ENCODE measurements around the gene BAG5.
A peak's percentile ranks its signal among the peaks of the same experiment; 100 is the strongest.
"Not testable (repeated sequence)": the region's sequence is repeated elsewhere in the genome, so short reads cannot be mapped to it uniquely, and the experiment has no call there.

BAG5 gene

GRCh38 chr14:103522649-103523574, 39.5 kb downstream of the BAG5 start, which contains the start of gene CKB:
TSS of gene CKB (minus strand) at chr14:103522830. CDS start at chr14:103522493, 337 bp downstream.
- DNase-seq (ENCODE audit: low read depth): no peak

GRCh38 chr14:103521951-103522563, 40.4 kb downstream of the BAG5 start:
- DNase-seq (ENCODE audit: low read depth): no peak

GRCh38 chr14:103521438-103521950, 41.0 kb downstream of the BAG5 start:
- DNase-seq (ENCODE audit: low read depth): no peak

GRCh38 chr14:103520657-103521437, 41.6 kb downstream of the BAG5 start:
- peak; percentile 68 for DNase-seq (ENCODE audit: low read depth)

- no peak for DNase-seq (ENCODE audit: low read depth)
Observed at GRCh38 chr14:103520269-103520656, 42.2 kb downstream of the BAG5 start.

GRCh38 chr14:103519837-103520212, 42.6 kb downstream of the BAG5 start:
- DNase-seq (ENCODE audit: low read depth): no peak

GRCh38 chr14:103519043-103519836, 43.2 kb downstream of the BAG5 start:
- no peak for DNase-seq (ENCODE audit: low read depth)

GRCh38 chr14:103518422-103519042, 43.9 kb downstream of the BAG5 start:
- peak; percentile 35 for DNase-seq (ENCODE audit: low read depth)

- DNase-seq (ENCODE audit: low read depth): no peak
Observed at GRCh38 chr14:103517721-103518421, 44.6 kb downstream of the BAG5 start.

- no peak for DNase-seq (ENCODE audit: low read depth)
Observed at GRCh38 chr14:103517174-103517566, 45.3 kb downstream of the BAG5 start.

- DNase-seq (ENCODE audit: low read depth): no peak
Observed at GRCh38 chr14:103516426-103517173, 45.9 kb downstream of the BAG5 start.

- no peak for DNase-seq (ENCODE audit: low read depth)
Observed at GRCh38 chr14:103514596-103515421, 47.6 kb downstream of the BAG5 start.

- no peak for DNase-seq (ENCODE audit: low read depth)
Observed at GRCh38 chr14:103512701-103513611, 49.5 kb downstream of the BAG5 start.

- DNase-seq (ENCODE audit: low read depth): not testable (repeated sequence)
Observed at GRCh38 chr14:103512180-103512579, 50.3 kb downstream of the BAG5 start.

GRCh38 chr14:103510724-103511693, 51.4 kb downstream of the BAG5 start:
- DNase-seq (ENCODE audit: low read depth): no peak

All from stimulated activated CD4-positive, alpha-beta T cell treated with anti-CD3 and anti-CD28 coated beads, Interleukin-2, amount 100 ng/mL, for 4 hours (primary cell).